ENCODE data around the gene IRGQ.

DNA sequence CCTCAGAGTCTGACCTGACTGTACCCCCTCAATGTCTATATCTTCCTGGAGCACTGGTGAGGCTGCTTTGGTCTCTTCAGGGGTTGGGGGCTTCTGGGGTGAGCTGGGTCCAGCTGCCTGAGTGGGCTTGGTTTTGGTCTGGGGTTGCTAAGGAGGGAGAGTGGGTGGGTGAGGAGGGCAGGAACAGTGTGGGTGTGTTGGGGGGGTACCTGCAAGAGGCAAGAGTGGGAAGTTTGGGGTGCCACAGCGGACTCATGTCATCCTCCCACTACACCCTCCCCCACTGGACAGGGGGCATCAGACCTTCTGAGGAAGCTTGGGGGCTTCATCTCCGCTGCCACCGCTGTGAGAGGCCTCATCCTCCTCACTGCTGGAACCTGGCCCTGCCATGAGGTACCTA is 49.4 kb downstream of the IRGQ start:
- TF ChIP-seq EZH2 (IDR thresholded peaks at IDR 0.05; ENCODE audit: insufficient read depth, poor library complexity, severe bottlenecking) (no peak), EZH2phosphoT487 (IDR thresholded peaks at IDR 0.05; ENCODE audit: insufficient read depth, low read depth) (no peak)

Data from GM23248 (cell line).